Activated CD8-positive, alpha-beta memory T cell treated with anti-CD3 and anti-CD28 coated beads, Interleukin-2, amount 50 U/mL, for 1 hour (primary cell): ENCODE measurements around the gene DMPK.
"Not testable (repeated sequence)": the region's sequence is repeated elsewhere in the genome, so short reads cannot be mapped to it uniquely, and the experiment has no call there.

Source experiments
- DNase-seq: peaks from one replicate; pipeline ENCODE4 v3.0.0-alpha.2; 2020; ENCODE audit errors: extremely low read depth

The DMPK gene

GRCh38 chr19:45745606-45746005, 36.7 kb downstream of the DMPK start:
- DNase-seq, result no peak

DNA sequence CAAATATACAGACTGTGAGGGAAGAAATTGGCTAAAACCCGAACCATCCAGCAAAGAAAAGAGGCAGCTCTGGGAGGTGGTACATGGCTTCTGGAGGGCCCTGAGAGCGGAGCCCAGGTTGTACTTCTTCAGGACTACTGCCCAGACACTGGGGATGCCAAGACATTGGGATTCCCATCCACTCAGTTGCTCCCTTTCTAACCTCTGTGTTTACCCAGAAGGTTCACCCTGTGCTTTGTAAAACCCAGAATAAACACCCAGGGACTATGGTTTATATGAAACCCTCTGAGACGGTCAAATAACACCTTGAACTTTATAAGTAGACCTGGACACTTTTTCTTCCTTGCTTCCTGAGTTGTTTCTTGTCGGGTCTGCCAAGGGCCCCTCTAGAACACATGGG, 39.3 kb downstream of the DMPK start:
- DNase-seq, result no peak

DNA sequence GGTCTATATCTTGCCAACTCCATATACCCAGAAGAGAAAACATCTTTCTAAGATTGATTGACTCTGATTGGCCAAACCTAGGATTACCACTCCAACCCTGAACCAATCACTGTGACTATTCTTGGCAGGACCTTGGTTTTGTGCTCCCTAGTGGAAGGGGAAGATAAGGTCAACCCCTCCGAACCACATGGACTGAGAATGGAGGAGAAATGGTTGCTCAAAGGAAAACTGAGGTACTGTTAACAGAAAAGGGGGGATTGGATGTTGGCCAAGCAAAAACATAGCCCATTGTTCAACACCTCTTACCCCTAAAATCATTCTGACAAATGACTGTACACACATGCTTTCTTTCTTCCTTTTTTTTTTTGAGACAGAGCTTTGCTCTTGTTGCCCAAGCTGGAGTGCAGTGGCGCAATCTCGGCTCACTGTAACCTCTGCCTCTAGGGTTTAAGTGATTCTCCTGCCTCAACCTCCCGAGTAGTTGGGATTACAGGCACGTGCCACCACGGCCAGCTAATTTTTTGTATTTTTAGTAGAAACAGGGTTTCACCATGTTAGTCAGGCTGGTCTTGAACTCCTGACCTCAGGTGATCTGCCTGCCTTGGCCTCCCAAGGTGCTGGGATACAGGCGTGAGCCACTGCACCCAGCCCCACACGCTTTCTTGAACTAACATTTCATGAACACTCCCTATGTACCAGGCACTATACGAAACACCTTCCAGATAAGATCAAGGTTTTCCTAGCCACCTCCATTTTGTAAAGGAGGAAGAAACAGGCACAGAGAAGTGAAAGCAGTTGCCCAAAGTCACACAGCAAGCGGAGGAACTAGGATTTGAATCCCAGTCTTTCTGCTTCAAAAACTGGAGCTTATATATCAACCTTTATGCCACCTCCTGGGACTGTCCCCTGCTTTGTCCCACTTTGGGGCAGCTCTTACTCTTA, 42.5 kb downstream of the DMPK start:
- DNase-seq, result no peak

DNA sequence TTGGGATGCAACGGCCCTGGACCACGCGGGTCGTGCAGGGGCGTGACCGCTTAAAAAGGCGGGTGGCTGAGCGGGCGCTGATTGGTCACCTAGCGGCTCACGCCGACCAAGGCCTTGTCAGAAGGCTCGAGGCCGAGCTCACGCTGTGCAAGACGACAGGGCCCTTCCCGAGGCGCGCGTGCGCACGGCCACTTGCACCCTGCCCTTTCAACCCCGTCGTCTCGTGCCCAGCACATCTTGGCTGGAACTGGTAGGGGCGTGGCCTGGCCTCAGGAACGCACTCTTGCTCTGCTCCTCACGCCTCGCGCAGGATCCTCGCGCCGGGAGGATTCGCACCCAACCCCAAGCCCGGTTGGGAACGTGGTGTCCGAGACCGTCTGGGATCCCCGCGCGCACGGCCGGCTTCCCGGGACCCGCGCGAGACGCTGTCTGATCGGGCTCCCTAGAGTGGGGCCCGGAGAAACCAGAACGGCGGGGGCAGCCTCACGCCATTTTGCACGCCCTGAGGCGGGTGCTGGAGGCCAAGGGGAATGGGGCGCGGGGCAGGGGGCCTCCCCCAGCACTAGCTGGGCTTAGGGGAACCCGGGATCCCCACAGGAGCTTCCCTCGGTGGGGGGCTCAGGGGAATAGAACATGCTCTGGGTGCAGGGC, 49.0 kb downstream of the DMPK start, which contains the start of gene MEIOSIN:
Gene MEIOSIN (plus strand): TSS at position 280 of the 651 bp plus-strand sequence. CDS start 1,938 bp downstream, outside the sequence.
- no peak for DNase-seq

GRCh38 chr19:45730368-45731288, 51.7 kb downstream of the DMPK start, which contains the start of gene FBXO46:
Gene FBXO46 (minus strand): TSS chr19:45730896. CDS start chr19:45713495, 17,401 bp downstream.
- peak; percentile 80 for DNase-seq

GRCh38 chr19:45729800-45730290, 52.4 kb downstream of the DMPK start:
- DNase-seq, result no peak

GRCh38 chr19:45728683-45729082, 53.6 kb downstream of the DMPK start:
- not testable (repeated sequence) for DNase-seq

- DNase-seq, result not testable (repeated sequence)
Measured at GRCh38 chr19:45720065-45720464, 62.2 kb downstream of the DMPK start.
